GM21423 (cell line): ENCODE measurements around the gene LRRC10.

Experiments used
- ATAC-seq: cut with Tn5 transposase; IDR thresholded peaks from one replicate; pipeline ENCODE4 v1.9.1; 2021; ENCODE audit warnings: mild to moderate bottlenecking, moderate library complexity; ENCODE audit not compliant: unreplicated experiment

The LRRC10 gene

GRCh38 chr12:69570545-69571399 lies 39.9 kb downstream of the LRRC10 start:
- peak; percentile 65 for ATAC-seq

- no peak for ATAC-seq
These were observed 40.6 kb downstream of the LRRC10 start for GRCh38 chr12:69570000-69570516.

- ATAC-seq, result no peak
These were observed 41.5 kb downstream of the LRRC10 start for GRCh38 chr12:69569236-69569635.

GRCh38 chr12:69566603-69567002 lies 44.1 kb downstream of the LRRC10 start:
- ATAC-seq, result no peak

- ATAC-seq, result no peak
These were observed 47.4 kb downstream of the LRRC10 start for GRCh38 chr12:69563166-69563762.
